GM21360 (cell line): ENCODE measurements around the gene RINL.
"Not testable (repeated sequence)": the region's sequence is repeated elsewhere in the genome, so short reads cannot be mapped to it uniquely, and the experiment has no call there.

Source experiments
- ATAC-seq: cut with Tn5 transposase; IDR thresholded peaks from one replicate; pipeline ENCODE4 v1.9.1; 2021; ENCODE audit warnings: mild to moderate bottlenecking, moderate library complexity; ENCODE audit not compliant: unreplicated experiment

RINL gene

DNA sequence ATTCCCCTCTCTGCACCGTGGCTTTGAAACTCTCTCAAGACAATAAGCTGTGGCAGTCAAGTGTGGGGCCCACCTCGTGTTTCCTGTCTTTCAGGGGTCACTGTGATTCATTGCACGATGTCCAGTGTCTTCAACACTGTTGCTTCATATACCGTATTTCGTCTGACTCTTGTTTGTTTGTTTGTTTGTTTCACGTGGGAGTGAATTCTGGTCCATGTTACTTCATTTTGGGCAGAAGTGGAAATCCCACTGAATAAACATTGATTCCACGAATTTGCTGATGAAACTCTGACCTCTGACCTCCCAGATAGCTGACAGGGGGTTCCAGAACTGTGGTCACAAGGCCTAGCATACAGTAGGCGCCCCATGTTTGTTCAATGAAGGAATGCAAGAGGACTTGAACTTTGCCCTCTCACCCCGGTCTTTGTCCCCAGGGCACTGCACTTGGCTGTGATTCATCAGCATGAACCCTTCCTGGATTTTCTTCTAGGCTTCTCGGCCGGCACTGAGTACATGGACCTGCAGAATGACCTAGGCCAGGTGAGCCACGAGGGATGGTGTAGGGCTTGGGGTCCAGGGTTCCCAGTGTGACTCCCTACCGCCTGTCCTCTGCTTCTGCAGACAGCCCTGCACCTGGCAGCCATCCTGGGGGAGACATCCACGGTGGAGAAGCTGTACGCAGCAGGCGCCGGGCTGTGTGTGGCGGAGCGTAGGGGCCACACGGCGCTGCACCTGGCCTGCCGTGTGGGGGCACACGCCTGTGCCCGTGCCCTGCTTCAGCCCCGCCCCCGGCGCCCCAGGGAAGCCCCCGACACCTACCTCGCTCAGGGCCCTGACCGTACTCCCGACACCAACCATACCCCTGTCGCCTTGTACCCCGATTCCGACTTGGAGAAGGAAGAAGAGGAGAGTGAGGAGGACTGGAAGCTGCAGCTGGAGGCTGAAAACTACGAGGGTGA lies 26.8 kb upstream of the RINL start:
- no peak for ATAC-seq

DNA sequence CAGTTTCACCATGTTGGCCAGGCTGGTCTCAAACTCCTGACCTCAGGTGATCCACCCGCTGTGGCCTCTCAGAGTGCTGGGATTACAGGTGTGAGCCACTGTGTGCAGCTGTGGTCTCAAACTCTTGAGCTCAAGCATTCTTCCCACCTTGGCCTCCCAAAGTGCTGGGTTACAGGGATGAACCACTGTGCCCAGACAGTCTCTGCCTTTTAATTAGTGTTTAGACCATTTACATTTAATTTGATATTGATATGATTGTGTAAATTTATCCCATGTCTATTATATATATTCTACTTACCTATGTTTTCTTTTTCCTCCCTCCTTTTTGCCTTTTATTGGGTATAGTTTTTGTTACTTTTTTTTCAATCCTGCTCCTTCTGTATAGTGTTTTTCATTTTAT lies 23.6 kb upstream of the RINL start:
- ATAC-seq = no peak

DNA sequence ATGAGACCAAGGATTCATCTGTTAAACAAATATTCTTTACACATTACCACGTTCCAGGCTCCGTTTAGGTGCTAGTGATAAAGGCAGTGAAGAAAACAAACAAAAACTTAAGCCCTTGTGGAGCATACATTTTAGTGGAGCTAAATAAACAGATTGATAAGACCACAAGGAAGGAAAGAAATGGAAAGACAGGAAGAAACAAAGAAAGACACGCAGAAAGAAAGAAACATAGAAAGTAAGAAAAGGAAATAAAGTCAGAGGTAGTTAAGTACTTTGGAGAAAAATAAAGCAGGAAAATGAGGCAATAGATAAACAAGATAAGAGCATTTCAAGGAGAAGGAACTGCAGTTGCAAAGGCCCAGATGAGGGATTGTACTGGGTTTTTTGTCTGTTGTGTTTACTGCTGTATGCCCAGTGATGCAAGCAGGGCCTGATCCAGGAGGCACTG lies 22.7 kb upstream of the RINL start:
- ATAC-seq = no peak

DNA sequence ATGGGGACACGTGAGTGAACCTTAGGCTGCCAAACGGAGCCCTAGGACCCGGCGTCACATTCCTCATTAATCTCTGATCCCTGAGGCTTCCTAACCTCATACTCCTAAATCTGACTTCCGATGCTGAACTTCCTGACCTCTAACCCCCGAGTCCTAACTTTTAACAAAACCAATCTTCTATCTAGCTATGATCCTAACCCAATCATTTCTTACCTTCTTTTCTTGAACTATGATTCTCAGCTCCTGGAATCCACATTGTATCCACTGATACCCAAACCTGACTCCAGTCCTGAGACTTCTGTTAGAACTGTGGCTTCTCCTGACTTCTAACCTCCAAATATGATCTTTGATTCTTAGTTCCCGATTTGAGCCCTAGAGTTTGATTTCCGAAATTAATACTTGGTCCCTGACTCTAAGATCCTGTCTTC lies 22.1 kb upstream of the RINL start:
- ATAC-seq = no peak

DNA sequence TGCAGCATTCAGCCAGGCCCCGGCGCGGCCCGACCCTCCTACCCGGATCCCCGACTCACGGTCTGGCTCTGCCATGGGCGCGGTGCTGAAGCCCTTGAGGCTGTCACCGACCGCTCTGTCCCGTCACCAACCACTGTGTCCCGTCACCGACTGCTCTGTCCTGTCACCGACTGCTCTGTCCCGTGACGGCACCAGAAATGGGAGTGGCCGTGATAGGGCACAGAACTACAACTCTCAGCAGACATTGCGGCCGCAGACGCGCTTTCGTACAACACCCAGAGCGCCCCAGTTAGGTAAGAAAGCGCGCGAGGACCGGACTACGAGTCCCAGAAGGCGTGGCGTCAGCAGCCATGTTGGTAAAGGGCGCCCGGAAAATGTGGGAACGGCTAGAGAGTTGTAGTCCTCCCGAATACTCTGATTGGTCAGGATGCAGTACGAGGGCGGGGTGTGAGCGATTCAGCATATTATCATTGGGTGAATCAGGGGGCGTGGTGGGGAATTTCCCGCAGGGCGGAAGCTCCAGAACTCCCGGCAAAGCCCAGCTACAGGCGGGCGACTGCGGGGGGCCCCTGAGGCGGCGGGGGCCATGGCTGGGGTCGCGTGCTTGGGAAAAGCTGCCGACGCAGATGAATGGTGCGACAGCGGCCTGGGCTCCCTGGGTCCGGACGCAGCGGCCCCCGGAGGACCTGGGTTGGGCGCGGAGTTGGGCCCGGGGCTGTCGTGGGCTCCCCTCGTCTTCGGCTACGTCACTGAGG lies 21.5 kb upstream of the RINL start, which contains the start of the genes NFKBIB and SIRT2:
TSS of gene NFKBIB (plus strand) at position 523 of the 755 bp plus-strand sequence. CDS start at position 587, 64 bp downstream.
TSS of gene SIRT2 (minus strand) at position 172 of the 755 bp plus-strand sequence. CDS start at position 75, 97 bp downstream.
- ATAC-seq = peak; percentile 85

GRCh38 chr19:38898788-38899446 lies 20.8 kb upstream of the RINL start:
- no peak for ATAC-seq

DNA sequence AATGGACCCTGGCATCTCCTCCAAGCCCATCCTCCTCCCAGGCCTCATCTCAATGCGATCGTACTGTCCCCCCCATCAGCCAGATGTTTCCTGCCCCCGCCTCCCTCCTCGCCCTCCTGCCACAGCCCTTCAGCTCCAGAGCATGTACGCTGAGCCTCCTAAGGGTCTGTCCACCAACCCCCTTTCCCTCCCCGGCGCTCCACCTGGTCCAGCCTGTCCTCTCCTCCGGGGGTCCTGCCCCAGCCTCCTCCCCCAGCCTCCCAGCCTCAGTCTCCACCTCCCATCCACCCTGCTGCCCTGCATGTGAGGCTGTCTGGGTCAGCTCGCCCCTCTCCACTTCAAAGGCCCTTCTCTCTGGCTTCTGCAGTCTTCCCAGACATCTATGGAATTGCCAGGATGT lies 16.9 kb upstream of the RINL start:
- no peak for ATAC-seq

- ATAC-seq = no peak
These were observed 15.3 kb upstream of the RINL start for GRCh38 chr19:38893341-38893771.

DNA sequence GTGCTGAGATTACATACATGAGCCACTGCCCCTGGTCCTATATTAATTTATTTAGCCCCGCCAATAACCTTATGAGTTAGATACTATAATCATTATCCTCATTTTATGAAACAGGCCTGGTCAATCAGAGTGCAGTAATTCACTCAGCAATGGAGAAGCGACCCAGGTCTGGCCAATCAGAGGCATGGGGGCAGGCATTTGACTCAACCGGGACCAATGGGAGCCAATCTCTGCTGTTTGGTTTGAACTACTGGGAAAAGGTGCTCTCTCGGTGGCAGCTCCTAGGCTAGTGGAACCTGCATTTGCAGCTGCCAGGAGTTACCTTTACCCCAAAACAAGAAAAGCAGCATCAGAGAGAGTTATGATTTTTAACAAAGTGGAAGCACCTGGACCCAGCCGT lies 14.8 kb upstream of the RINL start:
- ATAC-seq = no peak

GRCh38 chr19:38891771-38892170 lies 13.7 kb upstream of the RINL start:
- no peak for ATAC-seq

DNA sequence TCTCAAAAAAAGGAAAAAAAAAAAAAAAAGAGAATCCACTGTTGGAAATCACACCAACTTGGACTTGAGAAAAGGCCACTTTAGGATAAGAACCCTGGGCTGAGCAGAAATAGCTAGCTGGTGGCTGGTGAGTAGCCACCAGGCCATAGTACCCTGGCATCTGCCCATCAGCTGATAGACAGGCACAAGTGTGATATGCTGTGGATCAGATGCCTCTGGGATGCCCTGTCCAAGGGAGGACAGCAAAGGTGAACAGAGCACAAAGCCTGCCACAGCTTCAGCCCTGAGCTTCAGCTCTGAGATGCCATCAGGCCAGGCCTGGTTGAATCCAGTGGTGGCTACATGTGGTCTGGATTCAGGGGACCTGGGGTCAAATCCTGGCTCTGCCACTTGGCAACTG lies 12.6 kb upstream of the RINL start:
- ATAC-seq = no peak

GRCh38 chr19:38889803-38890202 lies 11.7 kb upstream of the RINL start:
- no peak for ATAC-seq

DNA sequence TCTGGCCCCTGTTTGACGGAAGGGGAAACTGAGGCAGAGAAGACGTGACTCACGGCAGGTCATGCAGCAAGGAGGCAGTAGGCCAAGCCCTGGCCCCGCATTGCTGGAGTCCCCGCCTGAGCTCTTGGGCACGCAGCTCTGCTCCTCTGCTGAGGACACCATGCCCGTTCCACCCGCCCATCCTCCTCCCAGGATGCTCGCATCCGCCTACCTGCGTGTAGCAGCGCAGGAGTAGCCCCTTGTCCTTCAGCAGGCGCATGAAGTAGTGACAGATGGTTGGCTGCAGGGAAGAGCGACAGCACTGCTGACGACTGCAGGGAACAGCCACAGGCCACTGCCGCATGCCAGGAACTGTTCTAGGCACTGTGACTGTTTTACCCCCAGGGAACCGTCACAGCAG lies 10.8 kb upstream of the RINL start:
- no peak for ATAC-seq

- not testable (repeated sequence) for ATAC-seq
These were observed 6.6 kb upstream of the RINL start for GRCh38 chr19:38884691-38885090.

GRCh38 chr19:38883286-38883685 lies 5.2 kb upstream of the RINL start:
- ATAC-seq = no peak

- no peak for ATAC-seq
These were observed 3.0 kb upstream of the RINL start for GRCh38 chr19:38880882-38881609.

- ATAC-seq = no peak
These were observed 2.2 kb upstream of the RINL start for GRCh38 chr19:38880076-38880881.

DNA sequence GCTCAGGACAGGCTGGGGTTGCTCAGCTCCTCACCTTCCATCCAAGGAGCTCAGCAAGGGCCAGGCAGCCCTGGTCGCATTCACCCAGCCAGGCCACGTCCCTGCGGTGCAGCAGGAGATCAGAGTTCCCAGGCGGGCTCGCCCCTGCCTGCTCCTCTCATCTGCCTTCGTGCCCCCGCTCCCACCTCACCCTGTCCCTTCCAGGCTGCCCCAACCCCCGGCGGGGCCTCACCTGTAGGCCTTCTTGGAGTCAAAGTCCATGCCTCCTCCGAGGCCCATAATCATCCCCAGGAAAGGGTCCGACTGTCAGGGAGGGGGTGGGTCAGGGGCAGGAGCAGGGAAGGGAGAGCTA lies 1.3 kb upstream of the RINL start:
- ATAC-seq = no peak

GRCh38 chr19:38878575-38879399 lies 712 bp upstream of the RINL start:
- ATAC-seq = no peak
